Subcutaneous adipose tissue (tissue), 4 donors: ENCODE data around the gene NCF2. TPM values are rescaled to one million over a fixed set of nuclear protein-coding genes. Genes with fewer than 3 reads are reported as not detected.

Experiments used
- total RNA-seq, 4 donors: library from RNA; depleted of rRNA; stranded (reverse); fragments of >200 nt; gene quantifications; one replicate each; pipeline ENCODE4 v1.1.0, GENCODE V29; 2016
- TF ChIP-seq, protein P1 (sequence below): fragments of 450-650 bp; IDR thresholded peaks from one replicate; pipeline ENCODE4 v1.5.1; 2016; ENCODE audit warnings: low read depth, mild to moderate bottlenecking, control low read depth, antibody characterized with exemption, moderate library complexity

NCF2 gene
- total RNA-seq, 4 donors from 2014 or later, result 12.6 to 128 (median 36.2) TPM

DNA sequence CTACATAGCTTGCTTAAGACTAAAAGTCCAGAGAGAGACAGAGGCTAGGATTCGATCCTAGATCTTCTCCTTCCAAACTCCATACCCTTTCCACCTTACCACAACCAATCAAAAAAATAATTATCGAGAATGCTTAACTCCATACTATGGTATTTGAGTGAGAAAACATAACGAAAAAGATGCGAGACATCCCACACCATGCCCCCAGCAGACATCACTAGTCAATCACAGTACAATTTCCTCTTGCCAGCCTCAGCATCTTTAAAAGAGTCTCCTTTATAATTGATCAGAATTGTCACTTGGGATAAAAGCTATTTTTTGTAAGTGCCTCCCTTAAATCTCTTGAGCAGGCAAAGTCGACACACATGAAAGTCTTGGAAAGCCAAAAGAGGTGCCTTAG is 875 bp downstream of the NCF2 start:
- TF ChIP-seq, protein P1, sequence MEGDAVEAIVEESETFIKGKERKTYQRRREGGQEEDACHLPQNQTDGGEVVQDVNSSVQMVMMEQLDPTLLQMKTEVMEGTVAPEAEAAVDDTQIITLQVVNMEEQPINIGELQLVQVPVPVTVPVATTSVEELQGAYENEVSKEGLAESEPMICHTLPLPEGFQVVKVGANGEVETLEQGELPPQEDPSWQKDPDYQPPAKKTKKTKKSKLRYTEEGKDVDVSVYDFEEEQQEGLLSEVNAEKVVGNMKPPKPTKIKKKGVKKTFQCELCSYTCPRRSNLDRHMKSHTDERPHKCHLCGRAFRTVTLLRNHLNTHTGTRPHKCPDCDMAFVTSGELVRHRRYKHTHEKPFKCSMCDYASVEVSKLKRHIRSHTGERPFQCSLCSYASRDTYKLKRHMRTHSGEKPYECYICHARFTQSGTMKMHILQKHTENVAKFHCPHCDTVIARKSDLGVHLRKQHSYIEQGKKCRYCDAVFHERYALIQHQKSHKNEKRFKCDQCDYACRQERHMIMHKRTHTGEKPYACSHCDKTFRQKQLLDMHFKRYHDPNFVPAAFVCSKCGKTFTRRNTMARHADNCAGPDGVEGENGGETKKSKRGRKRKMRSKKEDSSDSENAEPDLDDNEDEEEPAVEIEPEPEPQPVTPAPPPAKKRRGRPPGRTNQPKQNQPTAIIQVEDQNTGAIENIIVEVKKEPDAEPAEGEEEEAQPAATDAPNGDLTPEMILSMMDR, result no peak

DNA sequence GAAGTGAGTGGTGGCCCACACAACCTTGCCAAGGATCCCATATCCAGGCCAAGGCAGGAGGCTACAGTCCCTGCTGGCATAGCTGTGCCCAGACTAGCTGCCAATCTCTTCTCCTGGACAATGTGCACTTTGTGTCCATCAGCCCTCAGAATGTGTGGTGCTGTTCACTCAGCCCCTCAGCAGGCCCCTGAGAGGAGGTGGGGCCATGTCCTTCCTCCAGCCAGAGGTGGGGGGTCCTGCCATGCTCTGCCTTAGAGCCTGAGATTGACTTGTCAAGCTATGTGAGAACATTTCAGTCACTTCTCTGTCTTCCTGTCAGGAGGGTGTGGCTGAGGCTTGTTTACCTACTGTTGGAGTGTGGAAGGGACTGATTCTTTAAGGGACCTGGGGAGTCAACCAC is 1.4 kb downstream of the NCF2 start:
- TF ChIP-seq, protein P1, result no peak

DNA sequence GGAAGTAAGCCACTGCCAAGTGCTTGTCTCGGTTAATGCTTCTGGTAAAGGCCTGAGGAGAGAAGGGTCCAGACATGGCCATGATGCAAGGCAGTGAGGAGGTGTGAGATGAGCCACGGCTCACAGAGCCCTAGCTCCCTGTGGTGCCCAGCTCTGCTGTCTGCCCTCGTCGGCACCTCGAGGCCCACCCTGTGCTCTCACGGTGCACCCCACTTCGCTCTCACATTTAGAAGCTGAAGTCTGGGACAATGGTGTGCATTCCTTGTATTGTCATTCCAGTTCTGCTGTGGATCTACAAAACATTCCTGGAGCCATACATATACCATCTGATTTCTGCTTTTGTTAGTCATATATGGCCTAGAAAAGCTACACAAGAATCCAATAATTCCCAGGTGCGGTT is 3.3 kb downstream of the NCF2 start:
- TF ChIP-seq, protein P1, result no peak

GRCh38 chr1:183586455-183586854 is 3.8 kb downstream of the NCF2 start:
- TF ChIP-seq, protein P1, result no peak

- TF ChIP-seq, protein P1, result no peak
Observed at GRCh38 chr1:183585038-183585437, 5.2 kb downstream of the NCF2 start.

- TF ChIP-seq, protein P1, result no peak
Observed at GRCh38 chr1:183584147-183584546, 6.1 kb downstream of the NCF2 start.

GRCh38 chr1:183583466-183583865 is 6.8 kb downstream of the NCF2 start:
- TF ChIP-seq, protein P1, result no peak
